ENCODE results near the gene FNDC3B. TPM values are rescaled to one million over a fixed set of nuclear protein-coding genes. Genes with fewer than 3 reads are reported as not detected.

The FNDC3B gene
- total and polyA plus RNA-seq, 4 donors = 23.3 to 74.2 (median 32.9) TPM

GRCh38 chr3:172274906-172275305 is 235.5 kb downstream of the FNDC3B start:
- WGBS = 94% methylated on average over 2 of the region's 2 CpGs
- Histone ChIP-seq H3K4me3 (ENCODE audit: low read depth in 1 of 3, low read length in 3 of 3) (no peak overlapping the region), H3K9me3 (ENCODE audit: control insufficient read depth in 4 of 4, low read length in 3 of 4) (no peaks in the 10 kb centered on the region), H3K4me1 (ENCODE audit: control insufficient read depth in 4 of 4, insufficient read depth in 4 of 4, low read length in 3 of 4) (peaks cover 0 to 12% (median 0%) of the 10 kb centered on the region in 4 donors), H3K27me3 (ENCODE audit: control insufficient read depth in 4 of 4, insufficient read depth in 4 of 4, low read length in 3 of 4) (no peaks in the 10 kb centered on the region), H3K36me3 (ENCODE audit: control insufficient read depth in 4 of 4, insufficient read depth in 3 of 4, low read depth in 1 of 4, low read length in 3 of 4) (peaks cover 0 to 10% (median 6%) of the 10 kb centered on the region in 4 donors), H3K9ac (ENCODE audit: low read depth in 1 of 2, low read length in 2 of 2) (no peak overlapping the region), H3K27ac (ENCODE audit: low read depth in 1 of 2, low read length in 2 of 2) (no peak overlapping the region)
- no peak for DNase-seq (ENCODE audit: low spot score)
- TF ChIP-seq EGR1 (IDR thresholded peaks at IDR 0.05; ENCODE audit: low read depth in 2 of 2) (no peak), HNF4G (IDR thresholded peaks at IDR 0.05) (no peak), YY1 (IDR thresholded peaks at IDR 0.05) (no peak), GABPA (IDR thresholded peaks at IDR 0.05 in 1 of 2, conservative IDR thresholded peaks at IDR 0.05 in 1 of 2) (no peak), RXRA (IDR thresholded peaks at IDR 0.05) (no peak), FOXA1 (IDR thresholded peaks at IDR 0.05) (no peak), MAX (IDR thresholded peaks at IDR 0.05) (no peak), CTCF (IDR thresholded peaks at IDR 0.05; ENCODE audit: low read depth, low read length, missing input control) (no peak)

GRCh38 chr3:172275586-172275985 is 236.2 kb downstream of the FNDC3B start:
- Histone ChIP-seq H3K4me3 (ENCODE audit: low read depth in 1 of 3, low read length in 3 of 3) (no peak overlapping the region), H3K9ac (ENCODE audit: low read depth in 1 of 2, low read length in 2 of 2) (no peak overlapping the region), H3K27me3 (ENCODE audit: control insufficient read depth in 4 of 4, insufficient read depth in 4 of 4, low read length in 3 of 4) (no peaks in the 10 kb centered on the region), H3K4me1 (ENCODE audit: control insufficient read depth in 4 of 4, insufficient read depth in 4 of 4, low read length in 3 of 4) (peaks cover 0 to 12% (median 0%) of the 10 kb centered on the region in 4 donors), H3K27ac (ENCODE audit: low read depth in 1 of 2, low read length in 2 of 2) (no peak overlapping the region), H3K9me3 (ENCODE audit: control insufficient read depth in 4 of 4, low read length in 3 of 4) (no peaks in the 10 kb centered on the region), H3K36me3 (ENCODE audit: control insufficient read depth in 4 of 4, insufficient read depth in 3 of 4, low read depth in 1 of 4, low read length in 3 of 4) (peaks cover 0 to 8% (median 2%) of the 10 kb centered on the region in 4 donors)
- WGBS = 85% methylated on average over 1 of the region's 1 CpG
- no peak for DNase-seq (ENCODE audit: low spot score)
- TF ChIP-seq FOXA1 (IDR thresholded peaks at IDR 0.05) (no peak), SP1 (IDR thresholded peaks at IDR 0.05) (no peak), REST (IDR thresholded peaks at IDR 0.05) (no peak), JUND (IDR thresholded peaks at IDR 0.05) (no peak)

GRCh38 chr3:172276103-172276502 is 236.7 kb downstream of the FNDC3B start:
- Histone ChIP-seq H3K36me3 (ENCODE audit: control insufficient read depth in 4 of 4, insufficient read depth in 3 of 4, low read depth in 1 of 4, low read length in 3 of 4) (peaks cover 0 to 8% (median 0%) of the 10 kb centered on the region in 4 donors), H3K9ac (ENCODE audit: low read depth in 1 of 2, low read length in 2 of 2) (no peak overlapping the region), H3K27me3 (ENCODE audit: control insufficient read depth in 4 of 4, insufficient read depth in 4 of 4, low read length in 3 of 4) (no peaks in the 10 kb centered on the region), H3K4me3 (ENCODE audit: low read depth in 1 of 3, low read length in 3 of 3) (no peak overlapping the region), H3K4me1 (ENCODE audit: control insufficient read depth in 4 of 4, insufficient read depth in 4 of 4, low read length in 3 of 4) (peaks cover 0 to 12% (median 0%) of the 10 kb centered on the region in 4 donors), H3K27ac (ENCODE audit: low read depth in 1 of 2, low read length in 2 of 2) (no peak overlapping the region), H3K9me3 (ENCODE audit: control insufficient read depth in 4 of 4, low read length in 3 of 4) (no peaks in the 10 kb centered on the region)
- no peak for DNase-seq (ENCODE audit: low spot score)
- TF ChIP-seq FOXA1 (IDR thresholded peaks at IDR 0.05) = no peak
- no peak for TF ChIP-seq ATF3 (IDR thresholded peaks at IDR 0.05)
- no peak for TF ChIP-seq EGR1 (IDR thresholded peaks at IDR 0.05; ENCODE audit: low read depth in 2 of 2)
- TF ChIP-seq NR2F2 (IDR thresholded peaks at IDR 0.05) = no peak
- TF ChIP-seq RAD21 (IDR thresholded peaks at IDR 0.05) = peak in 1 of 2 donors; percentile 28
- no peak for TF ChIP-seq HNF4A (conservative IDR thresholded peaks at IDR 0.05)

All from liver (tissue), 9 donors.